A549 (cell line): ENCODE data around the gene LDLRAD4. TPM values are rescaled to one million over a fixed set of nuclear protein-coding genes. Genes with fewer than 3 reads are reported as not detected.

Source experiments
- ATAC-seq, 2 experiments: fragments of 200-7000 bp in 1 of 2; fragments of >200 bp in 1 of 2; cut with Nextera tagmentation in 1 of 2; cut with Tn5 transposase in 1 of 2; 3 replicates each; pipeline versions ENCODE4 v1.8.0 to v1.9.1; 2018 to 2020; ENCODE audit warnings: mild to moderate bottlenecking in 1 of 2, moderate library complexity in 1 of 2
- CTCF ChIA-PET: fragments of 300-600 bp; sonication (Branson Sonifier 250); formaldehyde crosslinking; extraction: SDS; loops from one replicate; lab custom pipeline; 2021; ENCODE audit warnings: antibody characterized with exemption, inconsistent platforms; lab: Yijun Ruan, JAX
- POLR2A ChIA-PET: fragments of 350-600 bp; formaldehyde crosslinking; extraction: SDS; loops from one replicate; lab custom pipeline; 2021; ENCODE audit warnings: antibody characterized with exemption, inconsistent platforms; lab: Yijun Ruan, JAX
- DNase-seq, 2 experiments: peaks; one replicate each; pipeline versions ENCODE4 v3.0.0 to v3.0.0-alpha.2; 2011 to 2016; ENCODE audit warnings: low read depth in 1 of 2, low spot score in 1 of 2
- FAIRE-seq: peaks from 2 replicates; lab custom pipeline; 2011; peaks lifted over from hg19 to GRCh38; lab: Jason Lieb, UNC
- H3K27ac ChIP-seq, 2 experiments: fragments of >200 bp; sonication (Bioruptor Twin); formaldehyde crosslinking; 3 replicates each; pipeline ENCODE4 v1.5.1; 2016 to 2017
- H3K4me1 ChIP-seq: fragments of >200 bp; sonication (Bioruptor Twin); formaldehyde crosslinking; 3 replicates; pipeline ENCODE4 v1.6.1; 2016
- H3K4me2 ChIP-seq: fragments of >200 bp; sonication (Bioruptor Twin); formaldehyde crosslinking; 3 replicates; pipeline ENCODE4 v1.6.1; 2016
- H3K4me3 ChIP-seq: fragments of >200 bp; sonication (Bioruptor Twin); formaldehyde crosslinking; 3 replicates; pipeline ENCODE4 v1.5.1; 2016
- H3K9me3 ChIP-seq: fragments of >200 bp; sonication (Bioruptor Twin); formaldehyde crosslinking; 3 replicates; pipeline ENCODE4 v1.6.1; 2016
- BHLHE40 ChIP-seq: IDR thresholded peaks from 2 replicates; pipeline ENCODE4 v1.6.1; 2012; ENCODE audit warnings: low read depth, low read length, inconsistent platforms
- CBX2 ChIP-seq: fragments of 200-600 bp; sonication (generic); IDR thresholded peaks from 2 replicates; pipeline ENCODE4 v1.6.1; 2016; ENCODE audit warnings: low read depth, mild to moderate bottlenecking, borderline replicate concordance
- CBX8 ChIP-seq: fragments of 200-600 bp; sonication (generic); IDR thresholded peaks from 2 replicates; pipeline ENCODE4 v1.6.1; 2016
- CEBPB ChIP-seq, 2 experiments: fragments of >200 bp in 1 of 2; sonication (Bioruptor Twin) in 1 of 2; formaldehyde crosslinking in 1 of 2; IDR thresholded peaks; 2 replicates each; pipeline ENCODE4 v1.6.1; 2012 to 2016
- CHD4 ChIP-seq: fragments of 200-600 bp; sonication (generic); IDR thresholded peaks from 2 replicates; pipeline ENCODE4 v1.6.1; 2016; ENCODE audit warnings: antibody characterized with exemption, mild to moderate bottlenecking, borderline replicate concordance
- EHF ChIP-seq: fragments of 250-450 bp; sonication (Bioruptor Pico); IDR thresholded peaks from 2 replicates; pipeline ENCODE4 v1.5.0; 2020; ENCODE audit warnings: mild to moderate bottlenecking
- ESRRA ChIP-seq: fragments of 150-350 bp; IDR thresholded peaks from 2 replicates; pipeline ENCODE4 v1.6.1; 2014; ENCODE audit warnings: mild to moderate bottlenecking, low read length, borderline replicate concordance
- FOSL2 ChIP-seq, 2 experiments: fragments of 450-650 bp in 1 of 2; fragments of >200 bp in 1 of 2; sonication (Bioruptor Twin) in 1 of 2; formaldehyde crosslinking; IDR thresholded peaks; 2 replicates each; pipeline versions ENCODE4 v1.5.0 to v1.6.1; 2016 to 2020; ENCODE audit warnings: mild to moderate bottlenecking in 1 of 2, moderate library complexity in 1 of 2
- FOXS1 ChIP-seq: fragments of 250-450 bp; sonication (Bioruptor Pico); IDR thresholded peaks from 2 replicates; pipeline ENCODE4 v1.5.0; 2020; ENCODE audit warnings: mild to moderate bottlenecking, moderate library complexity
- GATA3 ChIP-seq: IDR thresholded peaks from 2 replicates; pipeline ENCODE4 v1.6.1; 2012; ENCODE audit warnings: borderline replicate concordance
- HDAC2 ChIP-seq: fragments of 200-600 bp; sonication (generic); IDR thresholded peaks from 2 replicates; pipeline ENCODE4 v1.6.1; 2016
- HEYL ChIP-seq: fragments of 250-450 bp; sonication (Bioruptor Pico); IDR thresholded peaks from 2 replicates; pipeline ENCODE4 v1.8.0; 2021; ENCODE audit warnings: mild to moderate bottlenecking, moderate library complexity
- HOXB13 ChIP-seq: fragments of 250-450 bp; sonication (Bioruptor Pico); IDR thresholded peaks from 2 replicates; pipeline ENCODE4 v1.5.0; 2020; ENCODE audit warnings: low read depth, mild to moderate bottlenecking, moderate library complexity
- JUNB ChIP-seq: fragments of >200 bp; sonication (Bioruptor Twin); formaldehyde crosslinking; IDR thresholded peaks from 2 replicates; pipeline ENCODE4 v1.6.1; 2016
- KDM1A ChIP-seq: fragments of 200-600 bp; sonication (generic); IDR thresholded peaks from 2 replicates; pipeline ENCODE4 v1.6.1; 2016; ENCODE audit warnings: low read depth, mild to moderate bottlenecking
- KDM5A ChIP-seq: fragments of 200-600 bp; sonication (generic); IDR thresholded peaks from 2 replicates; pipeline ENCODE4 v1.6.1; 2016; ENCODE audit warnings: antibody characterized with exemption, mild to moderate bottlenecking
- MYC ChIP-seq: IDR thresholded peaks from 2 replicates; pipeline ENCODE4 v1.6.1; 2012; ENCODE audit warnings: mild to moderate bottlenecking, inconsistent platforms, low read length, improper control_type of control experiment, borderline replicate concordance
- NPAS2 ChIP-seq: fragments of 250-450 bp; sonication (Bioruptor Pico); IDR thresholded peaks from 2 replicates; pipeline ENCODE4 v1.8.0; 2022; ENCODE audit warnings: mild to moderate bottlenecking, moderate library complexity, borderline replicate concordance
- NR3C1 ChIP-seq: fragments of >200 bp; sonication (Bioruptor Twin); formaldehyde crosslinking; IDR thresholded peaks from 3 replicates; pipeline ENCODE4 v1.6.1; 2017
- RARB ChIP-seq: fragments of 250-450 bp; sonication (Bioruptor Pico); IDR thresholded peaks from 2 replicates; pipeline ENCODE4 v1.8.0; 2021; ENCODE audit warnings: mild to moderate bottlenecking, moderate library complexity
- RCOR1 ChIP-seq: fragments of 150-350 bp; IDR thresholded peaks from 2 replicates; pipeline ENCODE4 v1.6.1; 2014; ENCODE audit warnings: antibody characterized with exemption, low read length, low read depth
- RNF2 ChIP-seq: fragments of 200-600 bp; sonication (generic); IDR thresholded peaks from 2 replicates; pipeline ENCODE4 v1.6.1; 2016; ENCODE audit warnings: low read depth, mild to moderate bottlenecking, antibody characterized with exemption, moderate library complexity, borderline replicate concordance
- SREBF2 ChIP-seq: fragments of 450-650 bp; IDR thresholded peaks from 2 replicates; pipeline ENCODE4 v1.6.1; 2014; ENCODE audit warnings: mild to moderate bottlenecking, moderate library complexity
- TP53 ChIP-seq: fragments of 250-450 bp; sonication (Bioruptor Pico); IDR thresholded peaks from 2 replicates; pipeline ENCODE4 v1.5.0; 2021; ENCODE audit warnings: mild to moderate bottlenecking, moderate library complexity
- ZFP36 ChIP-seq: fragments of 450-650 bp; IDR thresholded peaks from 2 replicates; pipeline ENCODE4 v1.6.1; 2014; ENCODE audit warnings: borderline replicate concordance; ENCODE audit not compliant: partially characterized antibody
- ZNF302 ChIP-seq: fragments of 250-450 bp; sonication (Bioruptor Pico); IDR thresholded peaks from 2 replicates; pipeline ENCODE4 v1.9.0; 2021; ENCODE audit warnings: inconsistent platforms, mild to moderate bottlenecking, moderate library complexity
- ZSCAN20 ChIP-seq: fragments of 250-450 bp; sonication (Bioruptor Pico); IDR thresholded peaks from 2 replicates; pipeline ENCODE4 v1.8.0; 2022; ENCODE audit warnings: mild to moderate bottlenecking, moderate library complexity
- WGBS: methylation state at CpG from one replicate; pipeline ENCODE4 v1.1.6; 2017; ENCODE audit errors: missing lambda C conversion rate; 5-methylcytosine and 5-hydroxymethylcytosine counted together
- polyA plus RNA-seq, 4 experiments: library from polyadenylated mRNA; depleted of rRNA in 3 of 4; stranded (reverse); fragments of >200 nt; fragmentation: RNase III in 1 of 4; extraction: RNeasy Plus Mini Kit Qiagen cat#74134 plus additional on column Dnase treatment in 1 of 4; gene quantifications; 2 replicates in 3 of 4; 3 replicates in 1 of 4; pipeline ENCODE4 v1.2.3, GENCODE V29; 2011 to 2017
- TF ChIP-seq, protein P1 (sequence below): IDR thresholded peaks from 2 replicates; pipeline ENCODE4 v1.6.1; 2012; ENCODE audit warnings: low read depth, borderline replicate concordance
- TF ChIP-seq, protein P2 (sequence below): fragments of >200 bp; sonication (Bioruptor Twin); formaldehyde crosslinking; IDR thresholded peaks from 3 replicates; pipeline ENCODE4 v1.5.1; 2016
- TF ChIP-seq, protein P3 (sequence below): IDR thresholded peaks from 2 replicates; pipeline ENCODE4 v1.6.1; 2012
- TF ChIP-seq, protein P4 (sequence below): fragments of 150-350 bp; IDR thresholded peaks from 2 replicates; pipeline ENCODE4 v1.6.1; 2014; ENCODE audit warnings: low read depth, mild to moderate bottlenecking, low read length

Gene LDLRAD4
- polyA plus RNA-seq, 2 of the 4 experiments (the other 2 are of a cell fraction): 5.2 to 7.6 TPM

DNA sequence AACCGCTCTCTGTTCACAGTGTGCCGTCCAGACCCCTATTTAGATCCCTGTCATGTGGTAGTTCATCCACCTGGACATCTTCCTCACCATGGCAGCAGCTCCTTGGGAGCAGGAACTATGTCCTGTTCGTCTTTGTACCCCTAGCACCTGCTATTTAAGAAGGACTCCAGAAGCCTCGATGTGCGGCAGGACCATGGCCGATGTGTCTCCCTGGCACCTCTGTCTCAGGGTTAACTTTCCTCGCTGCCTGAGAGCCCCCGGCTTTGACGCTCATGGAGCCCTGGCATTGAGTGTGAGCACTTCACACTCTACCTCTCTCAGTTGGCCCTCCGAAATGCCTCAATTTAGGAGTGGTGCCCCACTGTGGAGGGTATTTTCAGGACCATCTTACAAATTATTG, 355.8 kb downstream of the LDLRAD4 start:
- TF ChIP-seq SREBF2 (no peak), KDM5A (no peak), ESRRA (no peak), BHLHE40 (no peak), MYC (no peak), ZSCAN20 (CRISPR knock-in tag) (no peak), JUNB (no peak), FOXS1 (CRISPR knock-in tag) (no peak), KDM1A (no peak), TP53 (CRISPR knock-in tag) (no peak), CBX8 (no peak), CHD4 (no peak)
- TF ChIP-seq, protein P1, sequence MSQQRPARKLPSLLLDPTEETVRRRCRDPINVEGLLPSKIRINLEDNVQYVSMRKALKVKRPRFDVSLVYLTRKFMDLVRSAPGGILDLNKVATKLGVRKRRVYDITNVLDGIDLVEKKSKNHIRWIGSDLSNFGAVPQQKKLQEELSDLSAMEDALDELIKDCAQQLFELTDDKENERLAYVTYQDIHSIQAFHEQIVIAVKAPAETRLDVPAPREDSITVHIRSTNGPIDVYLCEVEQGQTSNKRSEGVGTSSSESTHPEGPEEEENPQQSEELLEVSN: no peak
- TF ChIP-seq, protein P2, sequence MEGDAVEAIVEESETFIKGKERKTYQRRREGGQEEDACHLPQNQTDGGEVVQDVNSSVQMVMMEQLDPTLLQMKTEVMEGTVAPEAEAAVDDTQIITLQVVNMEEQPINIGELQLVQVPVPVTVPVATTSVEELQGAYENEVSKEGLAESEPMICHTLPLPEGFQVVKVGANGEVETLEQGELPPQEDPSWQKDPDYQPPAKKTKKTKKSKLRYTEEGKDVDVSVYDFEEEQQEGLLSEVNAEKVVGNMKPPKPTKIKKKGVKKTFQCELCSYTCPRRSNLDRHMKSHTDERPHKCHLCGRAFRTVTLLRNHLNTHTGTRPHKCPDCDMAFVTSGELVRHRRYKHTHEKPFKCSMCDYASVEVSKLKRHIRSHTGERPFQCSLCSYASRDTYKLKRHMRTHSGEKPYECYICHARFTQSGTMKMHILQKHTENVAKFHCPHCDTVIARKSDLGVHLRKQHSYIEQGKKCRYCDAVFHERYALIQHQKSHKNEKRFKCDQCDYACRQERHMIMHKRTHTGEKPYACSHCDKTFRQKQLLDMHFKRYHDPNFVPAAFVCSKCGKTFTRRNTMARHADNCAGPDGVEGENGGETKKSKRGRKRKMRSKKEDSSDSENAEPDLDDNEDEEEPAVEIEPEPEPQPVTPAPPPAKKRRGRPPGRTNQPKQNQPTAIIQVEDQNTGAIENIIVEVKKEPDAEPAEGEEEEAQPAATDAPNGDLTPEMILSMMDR: no peak
- DNase-seq: no peak
- ATAC-seq: no peak
- Histone ChIP-seq H3K4me1 (no peaks in the 10 kb centered on the region; the same call in 2 of the 3 replicates), H3K9me3 (no peaks in the 10 kb centered on the region), H3K4me2 (no peak overlapping the region), H3K27ac (no peak overlapping the region), H3K4me3 (no peak overlapping the region)
- ChIA-PET CTCF (interaction anchor here (1.0 to 1.5 kb wide), 2 partner anchors 9 to 11 kb away, joined by 3 read pairs; no protein-coding TSS in a partner anchor), POLR2A (no interaction called here)
- 88% methylated on average over 10 of the region's 10 CpGs for WGBS
- FAIRE-seq: no peak

DNA sequence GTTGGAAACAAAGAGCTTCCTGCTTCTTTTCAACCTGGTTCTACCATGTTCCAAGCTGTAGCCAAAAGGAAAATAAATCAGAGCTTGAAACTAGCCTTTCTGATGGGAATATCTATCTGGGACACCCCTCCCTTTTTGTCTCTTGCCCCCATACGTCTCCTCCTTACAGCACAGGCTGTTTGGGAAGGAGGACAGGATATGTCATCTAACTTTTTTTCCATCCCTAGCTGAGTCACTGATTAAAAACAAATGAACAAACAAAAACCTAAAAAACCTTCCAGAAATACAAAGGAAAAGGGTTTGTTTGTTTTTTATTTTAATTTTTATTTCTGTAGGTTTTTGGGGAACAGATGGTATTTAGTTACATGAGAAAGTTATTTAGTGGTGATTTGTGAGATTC, 356.2 kb downstream of the LDLRAD4 start:
- Histone ChIP-seq H3K4me1 (no peaks in the 10 kb centered on the region; the same call in 2 of the 3 replicates), H3K27ac (no peak overlapping the region), H3K9me3 (no peaks in the 10 kb centered on the region), H3K4me2 (no peak overlapping the region), H3K4me3 (no peak overlapping the region)
- WGBS: 57% methylated on average over 1 of the region's 1 CpG
- DNase-seq (no peak), FAIRE-seq (no peak), ATAC-seq (no peak)
- ChIA-PET POLR2A (no interaction called here), CTCF (interaction anchor here (1.0 to 1.5 kb wide), 2 partner anchors 9 to 10 kb away, joined by 3 read pairs; no protein-coding TSS in a partner anchor)
- no peak for TF ChIP-seq CEBPB (IDR thresholded peaks at IDR 0.05)

DNA sequence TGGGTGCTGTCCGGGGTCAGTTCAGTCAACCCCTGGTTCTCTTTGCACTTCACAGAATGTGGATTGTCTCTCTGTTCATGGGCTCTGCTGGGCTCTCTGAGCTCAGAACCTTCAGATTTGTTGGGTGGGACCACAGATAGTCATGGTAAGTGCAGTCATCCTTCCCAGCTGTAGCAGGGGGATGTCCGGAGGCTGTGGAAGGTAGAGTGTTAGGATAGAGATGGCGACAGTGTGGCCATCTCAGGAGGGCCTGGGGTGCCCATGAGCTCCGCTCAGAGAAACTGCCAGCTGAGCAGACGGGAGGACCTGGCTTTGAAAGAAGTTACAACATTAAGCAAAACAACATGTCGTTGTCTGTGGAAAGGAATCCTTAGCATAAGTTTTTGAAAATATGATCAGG, 358.0 kb downstream of the LDLRAD4 start:
- no peak overlapping the region for H3K4me3 ChIP-seq
- no peak overlapping the region for H3K27ac ChIP-seq
- ATAC-seq: no peak
- FAIRE-seq: no peak
- no peaks in the 10 kb centered on the region for H3K4me1 ChIP-seq
- WGBS: 53% methylated on average over 6 of the region's 6 CpGs
- CTCF ChIA-PET: interaction anchor here (1.3 to 1.4 kb wide), 3 partner anchors 9 to 54 kb away, joined by 3 to 6 read pairs (median 5); no protein-coding TSS in a partner anchor
- POLR2A ChIA-PET: interaction anchor here (0.6 kb wide), 1 partner anchor 275 kb away, joined by 4 read pairs; no protein-coding TSS in a partner anchor
- DNase-seq: no peak
- H3K9me3 ChIP-seq: no peaks in the 10 kb centered on the region
- TF ChIP-seq CBX2 (no peak), KDM1A (no peak), RNF2 (no peak), RCOR1 (no peak), EHF (CRISPR knock-in tag) (no peak), NPAS2 (no peak), HOXB13 (no peak), RARB (CRISPR knock-in tag) (no peak), ZFP36 (no peak), GATA3 (no peak), ZNF302 (CRISPR knock-in tag) (no peak), NR3C1 (no peak), MYC (no peak), FOSL2 (IDR thresholded peaks at IDR 0.05) (no peak), FOSL2 (CRISPR knock-in tag; IDR thresholded peaks at IDR 0.05) (no peak), HDAC2 (no peak), HEYL (CRISPR knock-in tag) (no peak)
- TF ChIP-seq, protein P3, sequence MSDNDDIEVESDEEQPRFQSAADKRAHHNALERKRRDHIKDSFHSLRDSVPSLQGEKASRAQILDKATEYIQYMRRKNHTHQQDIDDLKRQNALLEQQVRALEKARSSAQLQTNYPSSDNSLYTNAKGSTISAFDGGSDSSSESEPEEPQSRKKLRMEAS: no peak
- TF ChIP-seq, protein P4, sequence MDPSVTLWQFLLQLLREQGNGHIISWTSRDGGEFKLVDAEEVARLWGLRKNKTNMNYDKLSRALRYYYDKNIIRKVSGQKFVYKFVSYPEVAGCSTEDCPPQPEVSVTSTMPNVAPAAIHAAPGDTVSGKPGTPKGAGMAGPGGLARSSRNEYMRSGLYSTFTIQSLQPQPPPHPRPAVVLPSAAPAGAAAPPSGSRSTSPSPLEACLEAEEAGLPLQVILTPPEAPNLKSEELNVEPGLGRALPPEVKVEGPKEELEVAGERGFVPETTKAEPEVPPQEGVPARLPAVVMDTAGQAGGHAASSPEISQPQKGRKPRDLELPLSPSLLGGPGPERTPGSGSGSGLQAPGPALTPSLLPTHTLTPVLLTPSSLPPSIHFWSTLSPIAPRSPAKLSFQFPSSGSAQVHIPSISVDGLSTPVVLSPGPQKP: no peak
- H3K4me2 ChIP-seq: no peak overlapping the region
